HCT116 (cell line): ENCODE results near the gene ANKRD44. TPM values are rescaled to one million over a fixed set of nuclear protein-coding genes. Genes with fewer than 3 reads are reported as not detected.

Source experiments
- ATAC-seq: fragments of 200-7000 bp; cut with Tn5 transposase; 2 replicates; pipeline ENCODE4 v1.9.1; 2020; ENCODE audit warnings: mild to moderate bottlenecking, moderate library complexity
- BruUV-seq: library from RNA; stranded (reverse); fragments of 400-500 nt; replicated peaks from 2 replicates; lab custom pipeline; 2021; lab: Mats Ljungman, UMichigan
- CTCF ChIA-PET: fragments of 300-600 bp; sonication (Branson Sonifier 250); formaldehyde crosslinking; loops from one replicate; lab custom pipeline; 2021; ENCODE audit warnings: antibody characterized with exemption; lab: Charles Lee
- POLR2A ChIA-PET: fragments of 300-600, 350-600 bp; sonication (Branson Sonifier 250); formaldehyde crosslinking; loops from one replicate; lab custom pipeline; 2021; ENCODE audit warnings: antibody characterized with exemption; lab: Charles Lee
- RAD21 ChIA-PET, 2 experiments: fragments of 300-600 bp; sonication (Branson Sonifier 250); formaldehyde crosslinking; loops; one replicate each; lab custom pipeline; 2023; ENCODE audit warnings: low total read pairs in 2 of 2; ENCODE audit not compliant: uncharacterized antibody in 2 of 2, unreplicated experiment in 2 of 2, low non-redundant PET in 1 of 2; lab: Charles Lee
- DNase-seq: peaks from one replicate; pipeline ENCODE4 v3.0.0-alpha.2; 2010; ENCODE audit warnings: low read depth, low spot score
- H2AFZ ChIP-seq: fragments of 200-600 bp; shearing (Covaris generic), sonication (generic); 2 replicates; pipeline ENCODE4 v1.6.1; 2017; ENCODE audit warnings: low read depth, mixed run types, mixed read lengths, antibody characterized with exemption, low read length; ENCODE audit not compliant: poor library complexity, severe bottlenecking
- H3K27ac ChIP-seq: 2 replicates; pipeline ENCODE4 v1.5.1; 2012; ENCODE audit warnings: low read depth, low read length
- H3K27me3 ChIP-seq: fragments of 200-600 bp; sonication (generic); 2 replicates; pipeline ENCODE4 v1.6.1; 2016; ENCODE audit warnings: mixed run types, low read length, mixed read lengths; ENCODE audit not compliant: insufficient read depth
- H3K36me3 ChIP-seq, 2 experiments: fragments of 200-500 bp in 1 of 2; fragments of 200-600 bp in 1 of 2; sonication (Bioruptor generic) in 1 of 2; sonication (generic) in 1 of 2; 2 replicates each; pipeline versions ENCODE4 v1.5.1 to v1.6.1; 2014 to 2016; ENCODE audit warnings: low read length in 2 of 2, inconsistent platforms in 1 of 2, mixed read lengths in 1 of 2, mixed run types in 1 of 2; ENCODE audit not compliant: insufficient read depth in 2 of 2, control insufficient read depth in 1 of 2
- H3K4me1 ChIP-seq, 2 experiments: fragments of 200-600 bp in 1 of 2; sonication (generic) in 1 of 2; 2 replicates each; pipeline versions ENCODE4 v1.5.1 to v1.6.1; 2012 to 2017; ENCODE audit warnings: low read length in 2 of 2, inconsistent platforms in 1 of 2, mild to moderate bottlenecking in 1 of 2, mixed read lengths in 1 of 2, mixed run types in 1 of 2, moderate library complexity in 1 of 2; ENCODE audit not compliant: insufficient read depth in 2 of 2, control insufficient read depth in 1 of 2
- H3K4me2 ChIP-seq: fragments of 200-600 bp; sonication (generic); 2 replicates; pipeline ENCODE4 v1.6.1; 2017; ENCODE audit warnings: mixed run types, low read length, mixed read lengths
- H3K4me3 ChIP-seq, 2 experiments: fragments of 200-600 bp in 1 of 2; sonication (generic) in 1 of 2; replicated peaks in 1 of 2; 2 replicates each; pipeline ENCODE4 v1.5.1; 2011 to 2016; ENCODE audit warnings: low read length in 2 of 2, control low read depth in 1 of 2, low read depth in 1 of 2, mild to moderate bottlenecking in 1 of 2, mixed read lengths in 1 of 2, mixed run types in 1 of 2
- H3K79me2 ChIP-seq: fragments of 200-600 bp; sonication (generic); 2 replicates; pipeline ENCODE4 v1.6.1; 2017; ENCODE audit warnings: mild to moderate bottlenecking, mixed run types, low read length, moderate library complexity, mixed read lengths; ENCODE audit not compliant: insufficient read depth
- H3K9ac ChIP-seq: fragments of 200-600 bp; sonication (generic); 2 replicates; pipeline ENCODE4 v1.6.1; 2016; ENCODE audit warnings: low read length, mixed read lengths
- H3K9me2 ChIP-seq: fragments of 200-600 bp; sonication (generic), shearing (Covaris generic); 2 replicates; pipeline ENCODE4 v1.6.1; 2017; ENCODE audit warnings: mixed run types, mild to moderate bottlenecking, moderate library complexity; ENCODE audit not compliant: insufficient read depth
- H3K9me3 ChIP-seq, 2 experiments: fragments of 200-500 bp in 1 of 2; fragments of 200-600 bp in 1 of 2; sonication (Bioruptor generic) in 1 of 2; sonication (generic) in 1 of 2; 2 replicates each; pipeline ENCODE4 v1.6.1; 2014 to 2017; ENCODE audit warnings: low read length in 2 of 2, mixed read lengths in 2 of 2, inconsistent platforms in 1 of 2, low read depth in 1 of 2, mild to moderate bottlenecking in 1 of 2, mixed run types in 1 of 2, moderate library complexity in 1 of 2; ENCODE audit not compliant: control insufficient read depth in 1 of 2, insufficient read depth in 1 of 2
- H4K20me1 ChIP-seq: fragments of 200-600 bp; sonication (generic), shearing (Covaris generic); 2 replicates; pipeline ENCODE4 v1.6.1; 2017; ENCODE audit warnings: mixed run types, mild to moderate bottlenecking, moderate library complexity; ENCODE audit not compliant: insufficient read depth
- ATF3 ChIP-seq: IDR thresholded peaks from 2 replicates; pipeline ENCODE4 v1.6.1; 2012
- CBX3 ChIP-seq: IDR thresholded peaks from 2 replicates; pipeline ENCODE4 v1.6.1; 2012; ENCODE audit warnings: low read depth
- CEBPB ChIP-seq: IDR thresholded peaks from 2 replicates; pipeline ENCODE4 v1.6.1; 2012; ENCODE audit warnings: low read depth
- CTCF ChIP-seq, 3 experiments: fragments of 200-600 bp in 1 of 3; sonication (generic) in 1 of 3; IDR thresholded peaks in 2 of 3; conservative IDR thresholded peaks in 1 of 3; 2 replicates each; pipeline ENCODE4 v1.5.1; 2012 to 2017; ENCODE audit warnings: low read depth in 2 of 3, low read length in 2 of 3, antibody characterized with exemption in 1 of 3, borderline replicate concordance in 1 of 3, control low read depth in 1 of 3, mild to moderate bottlenecking in 1 of 3, mixed read lengths in 1 of 3, mixed run types in 1 of 3, moderate library complexity in 1 of 3; ENCODE audit not compliant: insufficient read depth in 1 of 3
- EGR1 ChIP-seq: IDR thresholded peaks from 2 replicates; pipeline ENCODE4 v1.6.1; 2012; ENCODE audit warnings: low read depth
- EZH2phosphoT487 ChIP-seq: fragments of 200-600 bp; IDR thresholded peaks from 2 replicates; pipeline ENCODE4 v1.6.1; 2018; ENCODE audit warnings: antibody characterized with exemption, borderline replicate concordance
- FOSL1 ChIP-seq: IDR thresholded peaks from 2 replicates; pipeline ENCODE4 v1.6.1; 2012; ENCODE audit warnings: low read depth
- JUND ChIP-seq: IDR thresholded peaks from 2 replicates; pipeline ENCODE4 v1.6.1; 2012
- MAX ChIP-seq: IDR thresholded peaks from 2 replicates; pipeline ENCODE4 v1.6.1; 2012
- POLR2A ChIP-seq: IDR thresholded peaks from 2 replicates; pipeline ENCODE4 v1.7.0; 2011; ENCODE audit warnings: borderline replicate concordance; ENCODE audit not compliant: insufficient read depth, insufficient read length; ENCODE audit errors: extremely low read depth
- POLR2AphosphoS5 ChIP-seq: IDR thresholded peaks from 2 replicates; pipeline ENCODE4 v1.6.1; 2011; ENCODE audit warnings: mild to moderate bottlenecking, low read depth, low read length, moderate library complexity
- RAD21 ChIP-seq: IDR thresholded peaks from 2 replicates; pipeline ENCODE4 v1.6.1; 2012; ENCODE audit warnings: low read depth, mild to moderate bottlenecking
- SIN3A ChIP-seq: IDR thresholded peaks from 2 replicates; pipeline ENCODE4 v1.6.1; 2012; ENCODE audit warnings: low read depth
- SP1 ChIP-seq: IDR thresholded peaks from 2 replicates; pipeline ENCODE4 v1.6.1; 2012; ENCODE audit warnings: low read depth
- SRF ChIP-seq: IDR thresholded peaks from 2 replicates; pipeline ENCODE4 v1.6.1; 2012; ENCODE audit warnings: low read depth
- TCF7L2 ChIP-seq: IDR thresholded peaks from 2 replicates; pipeline ENCODE4 v1.7.0; 2011; ENCODE audit warnings: borderline replicate concordance, inconsistent platforms; ENCODE audit not compliant: insufficient read depth, insufficient read length; ENCODE audit errors: extremely low read depth
- YY1 ChIP-seq: IDR thresholded peaks from 2 replicates; pipeline ENCODE4 v1.6.1; 2011; ENCODE audit warnings: low read length, low read depth, moderate library complexity, mild to moderate bottlenecking; ENCODE audit not compliant: insufficient replicate concordance; ENCODE audit errors: extremely low read depth
- ZBTB33 ChIP-seq: IDR thresholded peaks from 2 replicates; pipeline ENCODE4 v1.6.1; 2011; ENCODE audit warnings: mild to moderate bottlenecking, low read length, moderate library complexity; ENCODE audit not compliant: insufficient replicate concordance; ENCODE audit errors: extremely low read depth
- ZFX ChIP-seq: fragments of 450-650 bp; IDR thresholded peaks from 2 replicates; pipeline ENCODE4 v1.6.1; 2017
- ZNF274 ChIP-seq: fragments of 200-500 bp; sonication (Bioruptor generic); IDR thresholded peaks from 2 replicates; pipeline ENCODE4 v1.6.1; 2014; ENCODE audit warnings: mild to moderate bottlenecking, low read depth, low read length, inconsistent platforms
- intact Hi-C: fragments of 100-400 bp; cut with micrococcal nuclease; formaldehyde crosslinking; loops from 2 replicates; pipeline ENCODE4 v1.10.0; 2022
- total RNA-seq: library from RNA; stranded (reverse); gene quantifications from one replicate; pipeline ENCODE4 v1.2.1, GENCODE V29; 2021; ENCODE audit not compliant: unreplicated experiment

Gene ANKRD44
- total RNA-seq, 1 experiment from 2014 or later = 2.7 TPM

GRCh38 chr2:197339016-197339415 is 28.4 kb upstream of the ANKRD44 start:
- H4K20me1 ChIP-seq = no peaks in the 10 kb centered on the region
- no peak overlapping the region for H3K4me2 ChIP-seq
- ATAC-seq = no peak
- no peak overlapping the region for H3K9ac ChIP-seq
- no peaks in the 10 kb centered on the region for H3K9me2 ChIP-seq
- H3K79me2 ChIP-seq = no peaks in the 10 kb centered on the region
- CTCF ChIA-PET = no interaction called here
- POLR2A ChIA-PET = no interaction called here
- H3K4me3 ChIP-seq = no peak overlapping the region
- no peaks in the 10 kb centered on the region for H3K27me3 ChIP-seq
- DNase-seq = no peak
- no peaks in the 10 kb centered on the region for H3K4me1 ChIP-seq
- TF ChIP-seq CEBPB (no peak), CTCF (IDR thresholded peaks at IDR 0.05 in 2 of 3, conservative IDR thresholded peaks at IDR 0.05 in 1 of 3; ENCODE audit: borderline replicate concordance in 1 of 3, insufficient read depth in 1 of 3, low read depth in 2 of 3, low read length in 2 of 3) (no peak), SP1 (no peak), EZH2phosphoT487 (no peak), POLR2AphosphoS5 (no peak), ATF3 (no peak), FOSL1 (no peak), SRF (no peak), RAD21 (no peak), TCF7L2 (no peak), YY1 (no peak), ZBTB33 (no peak), JUND (no peak), SIN3A (no peak), EGR1 (no peak), POLR2A (no peak), ZFX (no peak), CBX3 (no peak), MAX (no peak), ZNF274 (no peak)
- no peaks in the 10 kb centered on the region for H3K36me3 ChIP-seq
- H3K9me3 ChIP-seq = no peaks in the 10 kb centered on the region
- intact Hi-C loops = no loop called here
- H3K27ac ChIP-seq = no peak overlapping the region
- H2AFZ ChIP-seq = no peak overlapping the region
- RAD21 ChIA-PET = no interaction called here
- no TSS peak for BruUV-seq
